Nephron progenitor cell (in vitro differentiated cells): Measurements from ENCODE around the gene CSGALNACT2.

Experiments used
- DNase-seq: peaks from one replicate; pipeline ENCODE4 v3.0.0; 2021
- H3K27ac Mint-ChIP-seq: 2 replicates; pipeline ENCODE4 v1.8.0; 2021; ENCODE audit warnings: mild to moderate bottlenecking, moderate library complexity, mixed read lengths
- H3K27me3 Mint-ChIP-seq: 2 replicates; pipeline ENCODE4 v1.8.0; 2021; ENCODE audit warnings: mild to moderate bottlenecking, low read depth, mixed read lengths; ENCODE audit not compliant: poor library complexity
- H3K36me3 Mint-ChIP-seq: 2 replicates; pipeline ENCODE4 v1.8.0; 2021; ENCODE audit warnings: low read depth, mixed read lengths
- H3K4me1 Mint-ChIP-seq: 2 replicates; pipeline ENCODE4 v1.8.0; 2021; ENCODE audit warnings: mixed read lengths
- H3K4me3 Mint-ChIP-seq: 2 replicates; pipeline ENCODE4 v1.8.0; 2021; ENCODE audit warnings: mild to moderate bottlenecking, moderate library complexity, mixed read lengths
- H3K9me3 Mint-ChIP-seq: 2 replicates; pipeline ENCODE4 v1.8.0; 2021; ENCODE audit warnings: mild to moderate bottlenecking, moderate library complexity, mixed read lengths
- CTCF ChIP-seq: fragments of 200-600 bp; sonication (generic); IDR thresholded peaks from 2 replicates; pipeline ENCODE4 v1.5.0; 2021; ENCODE audit warnings: antibody characterized with exemption

The CSGALNACT2 gene

DNA sequence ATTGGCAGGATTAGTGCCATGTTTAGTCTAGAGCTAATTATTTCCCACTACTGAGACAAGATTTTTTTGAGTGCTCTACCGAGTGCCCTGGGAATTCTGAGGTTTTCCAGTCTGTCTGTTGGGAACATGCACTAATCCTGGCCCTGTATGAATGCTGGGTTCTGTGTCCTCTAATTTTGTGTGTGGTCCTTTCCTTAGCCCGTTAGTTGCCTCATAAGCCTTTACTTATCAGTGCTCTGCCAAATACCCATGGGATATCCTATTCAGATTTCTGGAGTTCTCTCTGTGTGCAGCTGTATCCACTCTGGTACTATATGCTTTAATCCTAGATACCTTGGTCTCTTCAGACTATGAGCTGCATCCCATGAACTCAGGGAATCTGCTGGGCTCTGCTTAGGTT is 13.1 kb downstream of the CSGALNACT2 start:
- H3K36me3 Mint-ChIP-seq: peaks cover 20% of the 10 kb centered on the region
- no peak for DNase-seq

GRCh38 chr10:43153901-43154300 is 15.7 kb downstream of the CSGALNACT2 start:
- H3K4me3 Mint-ChIP-seq: no peak overlapping the region
- H3K4me1 Mint-ChIP-seq: peaks cover 11% of the 10 kb centered on the region
- DNase-seq: no peak
- H3K27ac Mint-ChIP-seq: no peak overlapping the region
- no peak for TF ChIP-seq CTCF
- H3K36me3 Mint-ChIP-seq: peaks cover 2% of the 10 kb centered on the region
- peaks cover 4% of the 10 kb centered on the region for H3K27me3 Mint-ChIP-seq
- peaks cover 12% of the 10 kb centered on the region for H3K9me3 Mint-ChIP-seq

More for the DNA sequence above, 13.1 kb downstream of the CSGALNACT2 start:
- H3K9me3 Mint-ChIP-seq: peaks cover 31% of the 10 kb centered on the region
- H3K27me3 Mint-ChIP-seq: no peaks in the 10 kb centered on the region
- peaks cover 11% of the 10 kb centered on the region for H3K4me1 Mint-ChIP-seq
- no peak overlapping the region for H3K4me3 Mint-ChIP-seq
- no peak for TF ChIP-seq CTCF
- peak overlapping the region; percentile 40 for H3K27ac Mint-ChIP-seq

DNA sequence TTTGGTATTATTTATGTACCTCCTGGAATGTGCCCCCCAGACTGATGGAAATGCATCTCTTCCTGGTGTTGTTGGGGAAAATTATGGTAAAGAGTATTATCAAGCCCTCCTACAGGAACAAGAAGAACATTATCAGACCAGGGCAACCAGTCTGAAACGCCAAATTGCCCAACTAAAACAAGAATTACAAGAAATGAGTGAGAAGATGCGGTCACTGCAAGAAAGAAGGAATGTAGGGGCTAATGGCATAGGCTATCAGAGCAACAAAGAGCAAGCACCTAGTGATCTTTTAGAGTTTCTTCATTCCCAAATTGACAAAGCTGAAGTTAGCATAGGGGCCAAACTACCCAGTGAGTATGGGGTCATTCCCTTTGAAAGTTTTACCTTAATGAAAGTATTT is 17.0 kb downstream of the CSGALNACT2 start:
- Mint-ChIP-seq H3K4me3 (no peak overlapping the region), H3K9me3 (peaks cover 4% of the 10 kb centered on the region), H3K4me1 (peaks cover 11% of the 10 kb centered on the region), H3K27ac (no peak overlapping the region), H3K36me3 (no peaks in the 10 kb centered on the region), H3K27me3 (peaks cover 4% of the 10 kb centered on the region)
- no peak for DNase-seq
- no peak for TF ChIP-seq CTCF

DNA sequence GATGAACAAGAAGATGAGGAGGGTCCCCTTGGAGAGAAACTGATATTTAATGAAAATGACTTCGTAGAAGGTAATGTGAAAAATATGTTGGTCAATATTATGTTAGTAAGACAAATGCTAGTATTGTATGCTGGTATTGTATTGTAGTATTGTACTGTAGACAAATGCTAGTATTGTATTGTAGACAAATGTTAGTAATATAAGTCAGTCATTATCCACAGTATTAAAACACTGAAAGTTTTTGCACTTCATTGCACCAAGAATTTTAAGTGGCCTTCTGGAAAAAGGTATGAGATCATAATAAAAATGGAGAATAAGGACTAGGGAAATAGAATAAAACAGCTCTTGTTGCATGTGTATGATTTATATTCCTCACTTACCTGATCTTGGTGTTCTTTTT is 17.5 kb downstream of the CSGALNACT2 start:
- Mint-ChIP-seq H3K9me3 (no peaks in the 10 kb centered on the region), H3K4me3 (no peak overlapping the region), H3K27ac (no peak overlapping the region), H3K36me3 (peaks cover 2% of the 10 kb centered on the region), H3K27me3 (peaks cover 4% of the 10 kb centered on the region), H3K4me1 (peaks cover 11% of the 10 kb centered on the region)
- DNase-seq: no peak
- no peak for TF ChIP-seq CTCF

DNA sequence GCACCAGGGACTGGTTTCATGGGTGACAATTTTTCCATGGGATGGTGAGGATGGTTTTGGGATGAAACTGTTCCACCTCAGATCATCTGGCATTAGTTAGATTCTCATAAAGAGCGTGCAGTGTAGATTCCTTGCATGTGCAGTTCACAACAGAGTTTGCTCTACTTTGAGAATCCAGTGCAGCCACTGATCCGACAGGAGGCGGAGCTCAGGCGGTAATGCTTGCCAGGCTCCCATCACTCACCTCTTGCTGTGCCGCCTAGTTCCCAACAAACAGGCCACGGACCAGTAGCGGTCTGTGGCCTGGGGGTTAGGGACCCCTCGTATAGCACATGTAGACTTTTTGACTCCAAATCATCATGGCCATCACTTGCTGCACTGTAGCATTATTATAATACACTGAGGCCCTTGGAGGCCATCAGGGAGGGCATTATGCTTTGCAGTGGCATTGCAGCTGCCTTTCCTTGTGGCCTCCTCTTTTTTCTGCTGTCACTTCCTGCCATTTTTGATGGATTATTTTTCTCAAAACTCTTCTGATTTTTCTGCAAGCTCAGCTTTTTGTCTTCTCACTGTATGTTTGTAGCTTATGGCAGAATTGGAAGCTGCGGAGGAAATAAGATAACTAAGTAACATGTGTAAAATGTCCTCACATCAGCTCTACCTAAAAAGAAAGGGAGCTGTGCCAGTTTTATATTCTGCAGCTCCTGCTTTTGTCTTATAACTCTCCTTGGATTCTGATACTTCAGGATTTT is 18.5 kb downstream of the CSGALNACT2 start:
- peaks cover 10% of the 10 kb centered on the region for H3K36me3 Mint-ChIP-seq
- no peak overlapping the region for H3K4me3 Mint-ChIP-seq
- no peak for TF ChIP-seq CTCF
- peaks cover 4% of the 10 kb centered on the region for H3K27me3 Mint-ChIP-seq
- no peak for DNase-seq
- H3K4me1 Mint-ChIP-seq: peaks cover 4% of the 10 kb centered on the region
- H3K27ac Mint-ChIP-seq: no peak overlapping the region
- no peaks in the 10 kb centered on the region for H3K9me3 Mint-ChIP-seq

- no peak for TF ChIP-seq CTCF
- H3K4me1 Mint-ChIP-seq: no peaks in the 10 kb centered on the region
Observed at GRCh38 chr10:43158636-43159035, 20.4 kb downstream of the CSGALNACT2 start.

More at GRCh38 chr10:43158636-43159035, 20.4 kb downstream of the CSGALNACT2 start:
- Mint-ChIP-seq H3K36me3 (peaks cover 14% of the 10 kb centered on the region), H3K9me3 (no peaks in the 10 kb centered on the region), H3K27ac (no peak overlapping the region), H3K27me3 (peaks cover 4% of the 10 kb centered on the region), H3K4me3 (no peak overlapping the region)
- DNase-seq: no peak
